A673 (cell line): ENCODE results near the gene RBMXL3. TPM values are rescaled to one million over a fixed set of nuclear protein-coding genes. Genes with fewer than 3 reads are reported as not detected.

Source experiments
- BruUV-seq: library from RNA; stranded (reverse); fragments of 400-500 nt; replicated peaks from 2 replicates; lab custom pipeline; 2021; lab: Mats Ljungman, UMichigan
- CTCF ChIA-PET: fragments of 300-600 bp; sonication (Branson Sonifier 250); formaldehyde crosslinking; loops from one replicate; lab custom pipeline; 2022; ENCODE audit warnings: antibody characterized with exemption; lab: Charles Lee
- POLR2A ChIA-PET: fragments of 300-600 bp; sonication (Branson Sonifier 250); formaldehyde crosslinking; loops from one replicate; lab custom pipeline; 2022; ENCODE audit warnings: antibody characterized with exemption; ENCODE audit not compliant: low non-redundant PET; lab: Charles Lee
- DNase-seq: peaks from one replicate; pipeline ENCODE4 v3.0.0-alpha.2; 2015; ENCODE audit warnings: low spot score
- H3K27ac ChIP-seq: fragments of 200-600 bp; sonication (generic); 2 replicates; pipeline ENCODE4 v1.5.1; 2016; ENCODE audit warnings: mixed run types, low read depth, mild to moderate bottlenecking, mixed read lengths, antibody characterized with exemption, low read length; ENCODE audit not compliant: poor library complexity, severe bottlenecking
- H3K27me3 ChIP-seq: fragments of 200-600 bp; sonication (generic); replicated peaks from 2 replicates; pipeline ENCODE4 v1.6.1; 2017; ENCODE audit warnings: mixed run types, low read depth, mild to moderate bottlenecking, mixed read lengths, antibody characterized with exemption, low read length; ENCODE audit not compliant: insufficient read depth, poor library complexity
- H3K36me3 ChIP-seq: fragments of 200-600 bp; sonication (generic); 2 replicates; pipeline ENCODE4 v1.6.1; 2016; ENCODE audit warnings: mixed run types, mild to moderate bottlenecking, mixed read lengths, antibody characterized with exemption, low read length; ENCODE audit not compliant: insufficient read depth, poor library complexity, severe bottlenecking
- H3K4me1 ChIP-seq: fragments of 200-600 bp; sonication (generic); 2 replicates; pipeline ENCODE4 v1.6.1; 2017; ENCODE audit warnings: mixed run types, mild to moderate bottlenecking, mixed read lengths, antibody characterized with exemption, low read length; ENCODE audit not compliant: insufficient read depth, poor library complexity, severe bottlenecking
- H3K4me3 ChIP-seq: fragments of 200-600 bp; sonication (generic); 2 replicates; pipeline ENCODE4 v1.5.1; 2016; ENCODE audit warnings: low read depth, mixed run types, mild to moderate bottlenecking, mixed read lengths, low read length; ENCODE audit not compliant: poor library complexity, severe bottlenecking
- H3K9me3 ChIP-seq: fragments of 200-600 bp; sonication (generic); 2 replicates; pipeline ENCODE4 v1.6.1; 2016; ENCODE audit warnings: mixed run types, low read depth, mild to moderate bottlenecking, mixed read lengths, antibody characterized with exemption, low read length; ENCODE audit not compliant: poor library complexity, severe bottlenecking
- EZH2 ChIP-seq: fragments of 200-600 bp; sonication (generic); IDR thresholded peaks from 2 replicates; pipeline ENCODE4 v1.6.1; 2017; ENCODE audit warnings: borderline replicate concordance, low read depth, mild to moderate bottlenecking, mixed read lengths, antibody characterized with exemption, low read length; ENCODE audit not compliant: poor library complexity, severe bottlenecking
- intact Hi-C: fragments of 100-400 bp; cut with micrococcal nuclease; formaldehyde crosslinking; loops from one replicate; pipeline ENCODE4 v1.10.0; 2022; ENCODE audit not compliant: unreplicated experiment
- total RNA-seq: library from RNA; stranded (reverse); gene quantifications from 2 replicates; pipeline ENCODE4 v1.2.3, GENCODE V29; 2021
- TF ChIP-seq, protein P1 (sequence below): fragments of 300-800, 200-600 bp; sonication (generic); conservative IDR thresholded peaks from 2 replicates; pipeline ENCODE4 v1.5.1; 2017; ENCODE audit warnings: low read depth, mild to moderate bottlenecking, antibody characterized with exemption, low read length, moderate library complexity, mixed read lengths

Gene RBMXL3
- total RNA-seq, 1 experiment from 2014 or later: not detected

DNA sequence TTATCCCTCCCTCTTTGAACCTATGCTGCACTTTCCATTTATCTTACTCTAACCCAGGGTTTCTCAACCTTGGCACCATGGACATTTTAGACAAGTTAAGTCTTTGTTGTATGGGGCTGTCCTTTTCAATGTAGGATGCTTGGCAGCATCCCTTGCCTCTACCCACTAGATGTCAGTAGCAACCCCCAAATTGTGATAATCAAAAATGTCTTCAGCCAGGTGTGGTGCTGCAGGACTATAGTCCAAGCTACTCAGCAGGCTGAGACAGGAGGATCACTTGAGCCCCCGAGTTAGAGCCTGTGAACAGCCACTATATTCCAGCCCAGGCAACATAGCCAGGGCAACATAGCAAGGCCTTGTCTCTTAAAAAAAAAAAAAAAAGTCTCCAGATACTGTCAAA lies 37.7 kb downstream of the RBMXL3 start:
- no peaks in the 10 kb centered on the region for H3K4me1 ChIP-seq
- BruUV-seq: no TSS peak
- intact Hi-C loops: loop anchor here (10.0 kb wide), 1 partner anchor 418 kb away; no protein-coding TSS in a partner anchor
- POLR2A ChIA-PET: no interaction called here
- H3K4me3 ChIP-seq: no peak overlapping the region
- no peaks in the 10 kb centered on the region for H3K9me3 ChIP-seq
- no peaks in the 10 kb centered on the region for H3K36me3 ChIP-seq
- no peak overlapping the region for H3K27ac ChIP-seq
- peak; percentile 11 for DNase-seq
- CTCF ChIA-PET: no interaction called here
- peaks cover 21% of the 10 kb centered on the region for H3K27me3 ChIP-seq
- TF ChIP-seq EZH2: no peak
- TF ChIP-seq, protein P1, sequence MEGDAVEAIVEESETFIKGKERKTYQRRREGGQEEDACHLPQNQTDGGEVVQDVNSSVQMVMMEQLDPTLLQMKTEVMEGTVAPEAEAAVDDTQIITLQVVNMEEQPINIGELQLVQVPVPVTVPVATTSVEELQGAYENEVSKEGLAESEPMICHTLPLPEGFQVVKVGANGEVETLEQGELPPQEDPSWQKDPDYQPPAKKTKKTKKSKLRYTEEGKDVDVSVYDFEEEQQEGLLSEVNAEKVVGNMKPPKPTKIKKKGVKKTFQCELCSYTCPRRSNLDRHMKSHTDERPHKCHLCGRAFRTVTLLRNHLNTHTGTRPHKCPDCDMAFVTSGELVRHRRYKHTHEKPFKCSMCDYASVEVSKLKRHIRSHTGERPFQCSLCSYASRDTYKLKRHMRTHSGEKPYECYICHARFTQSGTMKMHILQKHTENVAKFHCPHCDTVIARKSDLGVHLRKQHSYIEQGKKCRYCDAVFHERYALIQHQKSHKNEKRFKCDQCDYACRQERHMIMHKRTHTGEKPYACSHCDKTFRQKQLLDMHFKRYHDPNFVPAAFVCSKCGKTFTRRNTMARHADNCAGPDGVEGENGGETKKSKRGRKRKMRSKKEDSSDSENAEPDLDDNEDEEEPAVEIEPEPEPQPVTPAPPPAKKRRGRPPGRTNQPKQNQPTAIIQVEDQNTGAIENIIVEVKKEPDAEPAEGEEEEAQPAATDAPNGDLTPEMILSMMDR: peak; percentile 50

GRCh38 chrX:115229337-115230003 lies 40.3 kb downstream of the RBMXL3 start:
- H3K4me3 ChIP-seq: no peak overlapping the region
- no peaks in the 10 kb centered on the region for H3K36me3 ChIP-seq
- TF ChIP-seq, protein P1: no peak
- peaks cover 43% of the 10 kb centered on the region for H3K27me3 ChIP-seq
- H3K27ac ChIP-seq: no peak overlapping the region
- H3K9me3 ChIP-seq: no peaks in the 10 kb centered on the region
- no peak for DNase-seq
- POLR2A ChIA-PET: no interaction called here
- intact Hi-C loops: loop anchor here (10.0 kb wide), 1 partner anchor 415 kb away; no protein-coding TSS in a partner anchor
- H3K4me1 ChIP-seq: no peaks in the 10 kb centered on the region
- BruUV-seq: no TSS peak
- CTCF ChIA-PET: interaction anchor here (0.6 kb wide), 1 partner anchor 454 kb away, joined by 4 read pairs; no protein-coding TSS in a partner anchor

DNA sequence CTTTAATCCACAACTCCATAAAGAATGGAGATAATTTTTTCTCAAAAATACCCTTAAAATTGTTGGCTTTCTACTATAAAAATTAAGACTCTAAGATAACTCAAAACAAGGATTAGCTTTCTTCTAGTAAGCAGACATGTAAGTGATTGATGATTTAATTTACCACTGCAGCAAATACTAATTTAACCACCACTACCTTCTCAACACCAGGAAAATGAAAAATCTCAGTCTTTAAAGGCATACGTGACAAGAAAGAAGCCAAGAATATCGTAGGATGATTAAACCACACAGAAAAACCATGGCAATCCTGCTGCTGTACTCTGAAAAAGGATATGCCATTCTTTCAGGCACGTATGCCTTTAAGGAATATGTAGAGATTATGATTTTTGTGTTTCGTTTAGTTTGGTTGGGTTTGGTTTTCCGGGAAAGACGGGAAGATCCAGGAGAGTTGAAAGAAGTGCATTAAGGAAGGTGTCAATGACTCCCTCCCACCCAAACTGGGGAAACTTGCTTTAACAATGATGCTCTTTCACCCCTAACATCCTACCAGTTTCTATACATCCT lies 43.8 kb downstream of the RBMXL3 start:
- no peaks in the 10 kb centered on the region for H3K36me3 ChIP-seq
- peaks cover 57% of the 10 kb centered on the region for H3K27me3 ChIP-seq
- CTCF ChIA-PET: no interaction called here
- no peak overlapping the region for H3K27ac ChIP-seq
- H3K4me1 ChIP-seq: no peaks in the 10 kb centered on the region
- peak overlapping the region; percentile 53 for H3K4me3 ChIP-seq
- no peak for TF ChIP-seq EZH2
- TF ChIP-seq, protein P1: no peak
- no peaks in the 10 kb centered on the region for H3K9me3 ChIP-seq
- no peak for DNase-seq
- POLR2A ChIA-PET: no interaction called here
- intact Hi-C loops: no loop called here
- TSS peak; percentile 37 for BruUV-seq
